ENCODE data around the gene PCDHB15.

Gene PCDHB15

GRCh38 chr5:141250576-141250975, 5.4 kb downstream of the PCDHB15 start:
- no peak for DNase-seq

GRCh38 chr5:141258464-141258863, 13.3 kb downstream of the PCDHB15 start:
- no peak for DNase-seq

GRCh38 chr5:141258948-141259347, 13.8 kb downstream of the PCDHB15 start:
- no peak for DNase-seq

GRCh38 chr5:141260458-141261237, 15.5 kb downstream of the PCDHB15 start:
- peak in 1 of 2 donors; percentile 2 for DNase-seq

- DNase-seq = no peak
Measured at GRCh38 chr5:141261238-141261546, 16.0 kb downstream of the PCDHB15 start.

GRCh38 chr5:141269195-141269594, 24.0 kb downstream of the PCDHB15 start:
- DNase-seq = no peak

- DNase-seq = no peak
Measured at GRCh38 chr5:141272906-141273305, 27.7 kb downstream of the PCDHB15 start.

GRCh38 chr5:141298376-141298775, 53.2 kb downstream of the PCDHB15 start:
- DNase-seq = no peak
